ENCODE results near the gene SCIN. TPM values are rescaled to one million over a fixed set of nuclear protein-coding genes. Genes with fewer than 3 reads are reported as not detected.

The SCIN gene
- polyA plus RNA-seq, 1 donor (not counting 4 experiments of a cell fraction or from before 2014, with no cell fraction given) = not detected

DNA sequence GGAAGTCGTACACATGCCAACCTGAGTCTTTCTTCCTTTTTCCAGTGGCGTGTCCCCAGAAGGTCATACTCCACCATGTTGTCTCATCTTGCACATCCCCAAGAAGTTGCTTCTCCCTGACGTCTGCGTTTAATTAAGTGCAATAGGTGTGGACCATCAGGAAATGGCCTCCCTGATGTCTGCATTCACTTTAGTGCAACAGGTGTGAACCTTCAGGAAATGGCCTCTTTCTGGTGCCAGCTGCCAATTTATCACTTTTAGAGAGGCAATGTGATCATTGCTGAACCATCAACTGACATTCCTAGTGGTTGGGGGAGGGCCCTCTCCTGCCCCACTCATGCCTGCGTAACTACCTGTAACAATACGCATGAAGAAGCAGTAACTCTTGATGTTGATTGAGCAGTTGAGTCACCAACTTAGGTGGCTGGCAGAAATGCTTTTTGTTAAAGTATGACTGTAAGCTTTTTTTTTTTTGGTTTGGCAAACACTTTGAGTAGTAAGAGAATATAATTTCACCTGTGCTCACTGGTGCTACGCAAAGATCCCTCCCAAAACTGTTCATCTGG is 25.8 kb downstream of the SCIN start:
- no peak overlapping the region for H2AFZ ChIP-seq (ENCODE audit: control insufficient read depth, low read length)
- FAIRE-seq = no peak
- no peak overlapping the region for H3K27ac ChIP-seq (ENCODE audit: control insufficient read depth, insufficient read depth, low read length)
- H3K36me3 ChIP-seq (ENCODE audit: control insufficient read depth in 2 of 2, extremely low read depth in 1 of 2, insufficient read depth in 2 of 2, low read length in 2 of 2) = no peaks in the 10 kb centered on the region
- H3K9me3 ChIP-seq (ENCODE audit: control insufficient read depth, low read depth, low read length) = no peaks in the 10 kb centered on the region
- dilution Hi-C loops (cut with MboI; ENCODE audit: extremely low pct_ligation_motif_present, low sequenced_read_pairs) = no loop called here
- no peaks in the 10 kb centered on the region for H3K79me2 ChIP-seq (ENCODE audit: control insufficient read depth, insufficient read depth, low read length)
- H3K9me1 ChIP-seq (ENCODE audit: control insufficient read depth, extremely low read depth, insufficient read depth, low read length) = no peaks in the 10 kb centered on the region
- H3K27me3 ChIP-seq (ENCODE audit: control insufficient read depth, extremely low read depth, insufficient read depth, low read length) = no peaks in the 10 kb centered on the region
- no peaks in the 10 kb centered on the region for H3K4me1 ChIP-seq (ENCODE audit: control insufficient read depth, extremely low read depth, insufficient read depth, low read length)
- H3K4me2 ChIP-seq (ENCODE audit: control insufficient read depth, extremely low read depth, insufficient read depth, low read depth, low read length) = no peak overlapping the region
- no peak for TF ChIP-seq EZH2 (IDR thresholded peaks at IDR 0.05; ENCODE audit: low read length)
- TF ChIP-seq, protein P1, sequence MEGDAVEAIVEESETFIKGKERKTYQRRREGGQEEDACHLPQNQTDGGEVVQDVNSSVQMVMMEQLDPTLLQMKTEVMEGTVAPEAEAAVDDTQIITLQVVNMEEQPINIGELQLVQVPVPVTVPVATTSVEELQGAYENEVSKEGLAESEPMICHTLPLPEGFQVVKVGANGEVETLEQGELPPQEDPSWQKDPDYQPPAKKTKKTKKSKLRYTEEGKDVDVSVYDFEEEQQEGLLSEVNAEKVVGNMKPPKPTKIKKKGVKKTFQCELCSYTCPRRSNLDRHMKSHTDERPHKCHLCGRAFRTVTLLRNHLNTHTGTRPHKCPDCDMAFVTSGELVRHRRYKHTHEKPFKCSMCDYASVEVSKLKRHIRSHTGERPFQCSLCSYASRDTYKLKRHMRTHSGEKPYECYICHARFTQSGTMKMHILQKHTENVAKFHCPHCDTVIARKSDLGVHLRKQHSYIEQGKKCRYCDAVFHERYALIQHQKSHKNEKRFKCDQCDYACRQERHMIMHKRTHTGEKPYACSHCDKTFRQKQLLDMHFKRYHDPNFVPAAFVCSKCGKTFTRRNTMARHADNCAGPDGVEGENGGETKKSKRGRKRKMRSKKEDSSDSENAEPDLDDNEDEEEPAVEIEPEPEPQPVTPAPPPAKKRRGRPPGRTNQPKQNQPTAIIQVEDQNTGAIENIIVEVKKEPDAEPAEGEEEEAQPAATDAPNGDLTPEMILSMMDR (optimal IDR thresholded peaks at IDR 0.05 in 1 of 3, IDR thresholded peaks at IDR 0.05 in 1 of 3, conservative IDR thresholded peaks at IDR 0.05 in 1 of 3; ENCODE audit: extremely low read depth in 1 of 3, insufficient read depth in 2 of 3, low read length in 3 of 3) = no peak
- H3K9ac ChIP-seq (ENCODE audit: control insufficient read depth, extremely low read depth, insufficient read depth, low read length) = no peak overlapping the region
- no peaks in the 10 kb centered on the region for H4K20me1 ChIP-seq (ENCODE audit: control insufficient read depth, extremely low read depth, insufficient read depth, low read length)
- no peak overlapping the region for H3K4me3 ChIP-seq (ENCODE audit: control insufficient read depth in 2 of 3, extremely low read depth in 1 of 3, insufficient read depth in 2 of 3, low read depth in 1 of 3, low read length in 3 of 3)
- DNase-seq (ENCODE audit: low read depth, low spot score) = no peak

DNA sequence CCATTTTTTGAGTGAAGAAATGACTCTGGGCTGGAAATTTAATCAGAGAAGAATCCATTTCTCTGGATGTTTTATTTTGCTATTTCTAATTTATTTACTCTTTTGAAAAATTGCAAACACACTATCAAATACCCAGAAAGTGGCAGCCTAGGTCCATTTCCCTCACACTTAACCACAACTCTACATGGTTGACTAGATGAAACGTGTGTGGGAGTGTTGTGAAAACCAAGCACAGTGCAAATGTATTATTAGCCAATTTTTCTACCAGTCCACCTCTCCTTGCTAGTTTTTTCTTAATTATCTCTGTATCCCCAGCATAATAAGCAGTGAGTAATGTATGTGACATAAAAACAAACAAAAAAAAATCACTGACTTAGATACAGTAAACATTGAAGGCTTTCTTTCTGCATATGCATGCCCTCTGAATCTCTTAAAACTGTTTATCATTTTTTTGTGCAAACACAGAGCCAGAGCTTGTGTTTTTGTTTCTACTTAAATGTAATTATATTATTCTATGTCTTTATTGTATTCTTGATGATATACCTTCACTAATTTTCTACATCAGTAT is 30.9 kb downstream of the SCIN start:
- Histone ChIP-seq H3K27me3 (ENCODE audit: control insufficient read depth, extremely low read depth, insufficient read depth, low read length) (no peaks in the 10 kb centered on the region), H3K9ac (ENCODE audit: control insufficient read depth, extremely low read depth, insufficient read depth, low read length) (no peak overlapping the region), H4K20me1 (ENCODE audit: control insufficient read depth, extremely low read depth, insufficient read depth, low read length) (no peaks in the 10 kb centered on the region), H3K9me3 (ENCODE audit: control insufficient read depth, low read depth, low read length) (no peaks in the 10 kb centered on the region), H3K36me3 (ENCODE audit: control insufficient read depth in 2 of 2, extremely low read depth in 1 of 2, insufficient read depth in 2 of 2, low read length in 2 of 2) (no peaks in the 10 kb centered on the region), H3K4me1 (ENCODE audit: control insufficient read depth, extremely low read depth, insufficient read depth, low read length) (no peaks in the 10 kb centered on the region), H3K4me3 (ENCODE audit: control insufficient read depth in 2 of 3, extremely low read depth in 1 of 3, insufficient read depth in 2 of 3, low read depth in 1 of 3, low read length in 3 of 3) (no peak overlapping the region), H3K79me2 (ENCODE audit: control insufficient read depth, insufficient read depth, low read length) (no peaks in the 10 kb centered on the region), H2AFZ (ENCODE audit: control insufficient read depth, low read length) (no peak overlapping the region), H3K9me1 (ENCODE audit: control insufficient read depth, extremely low read depth, insufficient read depth, low read length) (no peaks in the 10 kb centered on the region), H3K4me2 (ENCODE audit: control insufficient read depth, extremely low read depth, insufficient read depth, low read depth, low read length) (no peak overlapping the region), H3K27ac (ENCODE audit: control insufficient read depth, insufficient read depth, low read length) (no peak overlapping the region)
- dilution Hi-C loops (cut with MboI; ENCODE audit: extremely low pct_ligation_motif_present, low sequenced_read_pairs) = no loop called here
- no peak for DNase-seq (ENCODE audit: low read depth, low spot score)
- no peak for FAIRE-seq
- TF ChIP-seq, protein P1 (optimal IDR thresholded peaks at IDR 0.05 in 1 of 3, IDR thresholded peaks at IDR 0.05 in 1 of 3, conservative IDR thresholded peaks at IDR 0.05 in 1 of 3; ENCODE audit: extremely low read depth in 1 of 3, insufficient read depth in 2 of 3, low read length in 3 of 3) = no peak
- TF ChIP-seq EZH2 (IDR thresholded peaks at IDR 0.05; ENCODE audit: low read length) = no peak
